WTC11 (cell line): Measurements from ENCODE around the gene TMEM121.
"Not testable (repeated sequence)": the region's sequence is repeated elsewhere in the genome, so short reads cannot be mapped to it uniquely, and the experiment has no call there.

ENCODE experiments used
- ATF2 ChIP-seq: sonication (generic); formaldehyde crosslinking; IDR thresholded peaks from 2 replicates; pipeline ENCODE4 v1.8.1; 2022; ENCODE audit warnings: low read depth, missing genetic modification reagents, borderline replicate concordance
- CTCF ChIP-seq: fragments of 200-600 bp; IDR thresholded peaks from 2 replicates; pipeline ENCODE4 v1.8.0; 2022; ENCODE audit warnings: antibody characterized with exemption
- IRF1 ChIP-seq: sonication (generic); formaldehyde crosslinking; IDR thresholded peaks from 2 replicates; pipeline ENCODE4 v1.8.0; 2023; ENCODE audit warnings: missing genetic modification reagents
- KAT7 ChIP-seq: sonication (generic); formaldehyde crosslinking; IDR thresholded peaks from 2 replicates; pipeline ENCODE4 v1.8.1; 2023; ENCODE audit warnings: missing genetic modification reagents, mild to moderate bottlenecking, borderline replicate concordance
- MLX ChIP-seq: sonication (generic); formaldehyde crosslinking; IDR thresholded peaks from 2 replicates; pipeline ENCODE4 v1.8.1; 2023; ENCODE audit warnings: mild to moderate bottlenecking, missing genetic modification reagents, moderate library complexity
- NR3C1 ChIP-seq: sonication (generic); formaldehyde crosslinking; conservative IDR thresholded peaks from 2 replicates; pipeline ENCODE4 v1.8.1; 2023; ENCODE audit warnings: low read depth, mild to moderate bottlenecking, missing genetic modification reagents
- RORB ChIP-seq: fragments of 250-450 bp; sonication (Bioruptor Pico); IDR thresholded peaks from 2 replicates; pipeline ENCODE4 v1.9.0; 2021; ENCODE audit warnings: mild to moderate bottlenecking
- TCF7 ChIP-seq: sonication (generic); formaldehyde crosslinking; IDR thresholded peaks from 2 replicates; pipeline ENCODE4 v1.8.0; 2022; ENCODE audit warnings: mild to moderate bottlenecking, low read depth, missing genetic modification reagents, moderate library complexity
- TEAD1 ChIP-seq: sonication (generic); formaldehyde crosslinking; IDR thresholded peaks from 2 replicates; pipeline ENCODE4 v1.8.0; 2022; ENCODE audit warnings: mild to moderate bottlenecking, missing genetic modification reagents
- ZNF232 ChIP-seq: sonication (generic); formaldehyde crosslinking; IDR thresholded peaks from 2 replicates; pipeline ENCODE4 v1.8.0; 2022; ENCODE audit warnings: mild to moderate bottlenecking, missing genetic modification reagents
- ZNF263 ChIP-seq: sonication (generic); formaldehyde crosslinking; IDR thresholded peaks from 2 replicates; pipeline ENCODE4 v1.8.1; 2022; ENCODE audit warnings: low read depth, mild to moderate bottlenecking, moderate library complexity, missing genetic modification reagents

GRCh38 chr14:105557671-105558070 lies 31.3 kb downstream of the TMEM121 start:
- not testable (repeated sequence) for TF ChIP-seq IRF1 (CRISPR knock-in tag); CTCF; ATF2 (CRISPR knock-in tag); TCF7 (CRISPR knock-in tag); ZNF263 (CRISPR knock-in tag); NR3C1; RORB; KAT7 (CRISPR knock-in tag); ZNF232 (CRISPR knock-in tag); MLX (CRISPR knock-in tag); TEAD1
